Measurements from ENCODE around the gene EMC6. TPM values are rescaled to one million over a fixed set of nuclear protein-coding genes. Genes with fewer than 3 reads are reported as not detected.

The EMC6 gene
- total RNA-seq, 2 experiments from 2014 or later: 43.6 to 44.3 TPM

- H3K27me3 Mint-ChIP-seq: no peaks in the 10 kb centered on the region
- H3K27ac Mint-ChIP-seq: no peak overlapping the region
- ChIA-PET CTCF (no interaction called here), POLR2A (no interaction called here)
- ATAC-seq (no peak), DNase-seq (no peak)
- H3K4me1 Mint-ChIP-seq: no peaks in the 10 kb centered on the region
- H3K36me3 Mint-ChIP-seq (ENCODE audit: low read depth): no peaks in the 10 kb centered on the region
- intact Hi-C loops (cut with DNase I, micrococcal nuclease): no loop called here
- H3K4me3 Mint-ChIP-seq: no peak overlapping the region
- no peaks in the 10 kb centered on the region for H3K9me3 Mint-ChIP-seq (ENCODE audit: low read depth)
These were observed 11.6 kb upstream of the EMC6 start for GRCh38 chr17:3656755-3657587.

GRCh38 chr17:3657588-3657869, 11.1 kb upstream of the EMC6 start:
- ChIA-PET CTCF (no interaction called here), POLR2A (no interaction called here)
- Mint-ChIP-seq H3K27me3 (no peaks in the 10 kb centered on the region), H3K9me3 (ENCODE audit: low read depth) (no peaks in the 10 kb centered on the region), H3K36me3 (ENCODE audit: low read depth) (no peaks in the 10 kb centered on the region), H3K4me1 (no peaks in the 10 kb centered on the region), H3K4me3 (no peak overlapping the region), H3K27ac (no peak overlapping the region)
- ATAC-seq: no peak
- DNase-seq: no peak
- intact Hi-C loops (cut with DNase I, micrococcal nuclease): no loop called here

- Mint-ChIP-seq H3K4me3 (no peak overlapping the region), H3K36me3 (ENCODE audit: low read depth) (no peaks in the 10 kb centered on the region), H3K27ac (no peak overlapping the region), H3K4me1 (no peaks in the 10 kb centered on the region), H3K27me3 (no peaks in the 10 kb centered on the region), H3K9me3 (ENCODE audit: low read depth) (no peaks in the 10 kb centered on the region)
- intact Hi-C loops (cut with DNase I, micrococcal nuclease): no loop called here
- DNase-seq (no peak), ATAC-seq (no peak)
- POLR2A ChIA-PET: no interaction called here
- CTCF ChIA-PET: no interaction called here
These were observed 10.5 kb upstream of the EMC6 start for GRCh38 chr17:3657874-3658783.

- Mint-ChIP-seq H3K27me3 (no peaks in the 10 kb centered on the region), H3K27ac (no peak overlapping the region), H3K4me3 (no peak overlapping the region), H3K36me3 (ENCODE audit: low read depth) (no peaks in the 10 kb centered on the region), H3K9me3 (ENCODE audit: low read depth) (no peaks in the 10 kb centered on the region), H3K4me1 (no peaks in the 10 kb centered on the region)
- intact Hi-C loops (cut with DNase I, micrococcal nuclease): no loop called here
- ChIA-PET CTCF (interaction anchor here (0.5 kb wide), 1 partner anchor 187 kb away, joined by 3 read pairs; the partner anchor contains the start of gene NCBP3), POLR2A (no interaction called here)
- DNase-seq (no peak), ATAC-seq (no peak)
These were observed 9.7 kb upstream of the EMC6 start for GRCh38 chr17:3658784-3659449.

GRCh38 chr17:3659541-3660111, 9.0 kb upstream of the EMC6 start:
- POLR2A ChIA-PET: no interaction called here
- ATAC-seq (no peak), DNase-seq (no peak)
- H3K36me3 Mint-ChIP-seq (ENCODE audit: low read depth): no peaks in the 10 kb centered on the region
- H3K4me3 Mint-ChIP-seq: no peak overlapping the region
- no peak overlapping the region for H3K27ac Mint-ChIP-seq
- no peaks in the 10 kb centered on the region for H3K4me1 Mint-ChIP-seq
- intact Hi-C loops (cut with DNase I, micrococcal nuclease): no loop called here
- no peaks in the 10 kb centered on the region for H3K27me3 Mint-ChIP-seq
- CTCF ChIA-PET: interaction anchor here (0.5 kb wide), 1 partner anchor 186 kb away, joined by 3 read pairs; the partner anchor contains the start of gene NCBP3
- H3K9me3 Mint-ChIP-seq (ENCODE audit: low read depth): no peaks in the 10 kb centered on the region

- DNase-seq (no peak), ATAC-seq (no peak)
- Mint-ChIP-seq H3K27ac (no peak overlapping the region), H3K9me3 (ENCODE audit: low read depth) (no peaks in the 10 kb centered on the region), H3K4me1 (no peaks in the 10 kb centered on the region), H3K4me3 (no peak overlapping the region), H3K36me3 (ENCODE audit: low read depth) (no peaks in the 10 kb centered on the region), H3K27me3 (no peaks in the 10 kb centered on the region)
- ChIA-PET CTCF (no interaction called here), POLR2A (no interaction called here)
- intact Hi-C loops (cut with DNase I, micrococcal nuclease): no loop called here
These were observed 8.2 kb upstream of the EMC6 start for GRCh38 chr17:3660311-3660891.

- ChIA-PET CTCF (interaction anchor here (0.9 kb wide), 1 partner anchor 183 kb away, joined by 3 read pairs; no protein-coding TSS in a partner anchor), POLR2A (no interaction called here)
- no peaks in the 10 kb centered on the region for H3K9me3 Mint-ChIP-seq (ENCODE audit: low read depth)
- DNase-seq: no peak
- peaks cover 5% of the 10 kb centered on the region for H3K4me1 Mint-ChIP-seq
- H3K27ac Mint-ChIP-seq: no peak overlapping the region
- no peak for ATAC-seq
- H3K27me3 Mint-ChIP-seq: no peaks in the 10 kb centered on the region
- H3K4me3 Mint-ChIP-seq: no peak overlapping the region
- no peaks in the 10 kb centered on the region for H3K36me3 Mint-ChIP-seq (ENCODE audit: low read depth)
- intact Hi-C loops (cut with DNase I, micrococcal nuclease): no loop called here
These were observed 5.3 kb upstream of the EMC6 start for GRCh38 chr17:3663102-3664011.

- no peaks in the 10 kb centered on the region for H3K27me3 Mint-ChIP-seq
- H3K4me1 Mint-ChIP-seq: peaks cover 16% of the 10 kb centered on the region
- H3K27ac Mint-ChIP-seq: no peak overlapping the region
- ChIA-PET POLR2A (no interaction called here), CTCF (no interaction called here)
- H3K4me3 Mint-ChIP-seq: no peak overlapping the region
- peaks cover 9% of the 10 kb centered on the region for H3K36me3 Mint-ChIP-seq (ENCODE audit: low read depth)
- no peaks in the 10 kb centered on the region for H3K9me3 Mint-ChIP-seq (ENCODE audit: low read depth)
- DNase-seq: no peak
- intact Hi-C loops (cut with DNase I, micrococcal nuclease): no loop called here
- ATAC-seq: no peak
These were observed 2.8 kb upstream of the EMC6 start for GRCh38 chr17:3665834-3666233.

GRCh38 chr17:3666516-3666915, 2.1 kb upstream of the EMC6 start:
- DNase-seq (no peak), ATAC-seq (no peak)
- POLR2A ChIA-PET: interaction anchor here (0.6 kb wide), 2 partner anchors 26 to 125 kb away, joined by 3 to 9 read pairs; no protein-coding TSS in a partner anchor
- Mint-ChIP-seq H3K27ac (no peak overlapping the region), H3K4me1 (peaks cover 17% of the 10 kb centered on the region), H3K27me3 (no peaks in the 10 kb centered on the region), H3K9me3 (ENCODE audit: low read depth) (no peaks in the 10 kb centered on the region), H3K4me3 (peak overlapping the region; percentile 5), H3K36me3 (ENCODE audit: low read depth) (peaks cover 11% of the 10 kb centered on the region)
- CTCF ChIA-PET: interaction anchor here (0.6 to 1.0 kb wide), 2 partner anchors 18 to 988 kb away, joined by 3 read pairs; no protein-coding TSS in a partner anchor
- intact Hi-C loops (cut with DNase I, micrococcal nuclease): no loop called here

All from activated CD4-positive, alpha-beta T cell treated with anti-CD3 and anti-CD28 coated beads for 36 hours (primary cell).